ENCODE measurements around the gene RABL6. TPM values are rescaled to one million over a fixed set of nuclear protein-coding genes. Genes with fewer than 3 reads are reported as not detected.

RABL6 gene
- total RNA-seq, 2 donors from 2014 or later = 48.4 to 61.7 TPM

DNA sequence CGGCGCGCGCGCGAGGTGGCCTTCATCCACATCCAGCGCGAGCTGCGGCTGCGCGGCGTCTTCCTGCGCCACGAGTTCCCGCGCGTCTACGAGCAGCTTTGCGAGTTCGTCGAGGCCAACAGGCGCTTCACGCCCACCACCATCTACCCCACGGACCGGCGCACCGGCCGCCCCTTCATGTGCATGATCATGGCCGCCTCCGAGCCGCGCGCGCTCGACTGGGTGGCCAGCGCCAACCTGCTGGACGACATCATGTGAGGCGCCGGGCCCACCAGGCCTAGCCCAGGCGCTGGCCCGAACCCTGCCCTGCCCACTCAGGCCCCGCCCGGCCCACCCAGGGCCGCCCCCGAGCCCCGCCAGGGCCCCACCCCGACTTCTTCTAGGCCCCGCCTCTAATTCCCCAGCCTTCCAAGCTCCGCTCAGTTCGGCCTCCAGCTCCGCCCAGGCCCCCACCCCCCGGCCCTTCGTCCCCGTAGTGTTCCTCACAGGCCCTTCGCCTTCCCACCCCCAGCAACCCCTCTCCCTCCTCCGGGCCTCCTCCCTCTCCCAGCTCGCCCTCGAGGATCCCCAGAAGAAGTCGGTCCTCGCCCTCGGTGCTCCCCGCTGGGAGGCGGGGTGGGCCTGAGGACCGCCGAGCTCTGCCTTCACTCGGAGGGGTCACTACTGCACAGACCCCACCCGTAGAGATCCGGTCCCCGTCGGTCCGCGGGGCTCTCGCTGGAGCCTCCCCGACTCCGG lies 39.5 kb downstream of the RABL6 start:
- Histone ChIP-seq H3K9me3 (no peaks in the 10 kb centered on the region), H3K4me3 (peak overlapping the region; percentile 58 to 73), H3K27me3 (no peaks in the 10 kb centered on the region), H3K4me1 (peaks cover 0 to 66% of the 10 kb centered on the region in 2 donors), H3K27ac (peak overlapping the region; percentile 93 to 96), H3K36me3 (peaks cover 18% of the 10 kb centered on the region)
- no peak for DNase-seq (ENCODE audit: low spot score)
- TF ChIP-seq, protein P1, sequence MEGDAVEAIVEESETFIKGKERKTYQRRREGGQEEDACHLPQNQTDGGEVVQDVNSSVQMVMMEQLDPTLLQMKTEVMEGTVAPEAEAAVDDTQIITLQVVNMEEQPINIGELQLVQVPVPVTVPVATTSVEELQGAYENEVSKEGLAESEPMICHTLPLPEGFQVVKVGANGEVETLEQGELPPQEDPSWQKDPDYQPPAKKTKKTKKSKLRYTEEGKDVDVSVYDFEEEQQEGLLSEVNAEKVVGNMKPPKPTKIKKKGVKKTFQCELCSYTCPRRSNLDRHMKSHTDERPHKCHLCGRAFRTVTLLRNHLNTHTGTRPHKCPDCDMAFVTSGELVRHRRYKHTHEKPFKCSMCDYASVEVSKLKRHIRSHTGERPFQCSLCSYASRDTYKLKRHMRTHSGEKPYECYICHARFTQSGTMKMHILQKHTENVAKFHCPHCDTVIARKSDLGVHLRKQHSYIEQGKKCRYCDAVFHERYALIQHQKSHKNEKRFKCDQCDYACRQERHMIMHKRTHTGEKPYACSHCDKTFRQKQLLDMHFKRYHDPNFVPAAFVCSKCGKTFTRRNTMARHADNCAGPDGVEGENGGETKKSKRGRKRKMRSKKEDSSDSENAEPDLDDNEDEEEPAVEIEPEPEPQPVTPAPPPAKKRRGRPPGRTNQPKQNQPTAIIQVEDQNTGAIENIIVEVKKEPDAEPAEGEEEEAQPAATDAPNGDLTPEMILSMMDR (IDR thresholded peaks at IDR 0.05) = no peak

DNA sequence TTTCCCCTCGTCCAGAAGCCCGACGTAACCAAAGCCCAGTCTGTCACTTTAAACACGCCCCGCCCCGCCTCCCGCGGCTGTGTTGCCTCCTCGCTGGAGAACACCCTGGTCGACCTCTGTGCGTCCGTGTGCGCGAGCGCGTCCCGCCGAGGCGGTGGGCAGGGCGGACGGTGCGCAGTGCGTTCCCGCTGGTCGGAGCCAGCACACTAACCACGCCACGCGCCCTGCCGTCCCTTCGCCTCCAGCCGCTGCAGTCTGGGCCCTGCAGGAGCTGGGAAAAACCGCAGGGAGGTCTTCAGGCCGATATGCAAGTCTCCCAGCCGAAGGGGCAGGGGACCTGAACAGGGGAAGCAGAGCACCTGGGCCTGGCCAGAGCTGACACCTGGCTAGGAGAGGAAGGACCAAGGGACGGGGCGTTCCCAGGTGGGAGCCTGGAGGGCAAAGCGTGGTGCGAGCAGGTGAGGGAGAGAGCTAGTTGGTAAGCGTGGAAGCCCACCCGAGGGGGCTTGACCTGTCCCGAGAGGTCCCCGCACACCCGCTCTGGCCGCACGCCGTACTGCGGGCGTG lies 40.2 kb downstream of the RABL6 start:
- peak overlapping the region; percentile 58 to 73 for H3K4me3 ChIP-seq
- H3K4me1 ChIP-seq = peaks cover 0 to 60% of the 10 kb centered on the region in 2 donors
- H3K27me3 ChIP-seq = no peaks in the 10 kb centered on the region
- peak overlapping the region; percentile 93 to 96 for H3K27ac ChIP-seq
- DNase-seq (ENCODE audit: low spot score) = peak; percentile 94
- H3K9me3 ChIP-seq = no peaks in the 10 kb centered on the region
- TF ChIP-seq, protein P1 (IDR thresholded peaks at IDR 0.05) = no peak
- peaks cover 18% of the 10 kb centered on the region for H3K36me3 ChIP-seq

DNA sequence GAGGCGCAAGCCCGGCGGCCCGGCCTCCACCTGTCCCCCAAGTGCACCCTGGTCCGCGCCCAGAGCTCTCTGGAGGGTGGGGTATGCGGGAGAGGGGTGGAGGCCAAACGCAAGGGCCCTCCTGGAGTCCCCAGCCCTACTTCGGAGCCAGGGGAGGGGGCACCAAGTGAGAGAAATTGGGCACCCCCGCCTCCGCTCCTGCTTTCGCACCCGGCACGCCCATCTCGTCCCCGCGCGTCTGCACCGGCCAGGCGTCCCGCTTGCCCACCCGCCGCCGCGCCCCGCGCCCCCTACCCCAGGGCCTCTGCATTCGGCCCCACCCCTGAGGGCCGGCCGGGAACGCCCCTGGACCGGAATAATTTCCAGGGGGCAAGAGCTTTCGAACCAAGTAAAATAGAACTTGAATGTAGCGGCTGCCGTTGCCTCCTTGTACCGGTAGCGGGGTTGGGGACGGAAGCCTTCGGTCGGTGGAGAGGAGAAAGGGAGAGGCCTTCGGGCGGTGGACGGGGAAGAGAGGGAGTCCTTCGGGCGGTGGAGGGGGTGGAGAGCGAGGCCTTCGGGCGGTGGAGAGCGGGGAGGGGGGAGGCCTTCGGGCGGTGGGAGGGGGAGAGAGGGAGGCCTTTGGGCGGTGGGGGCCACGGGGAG lies 40.8 kb downstream of the RABL6 start:
- H3K4me3 ChIP-seq = peak overlapping the region; percentile 58 to 73
- no peak for DNase-seq (ENCODE audit: low spot score)
- H3K36me3 ChIP-seq = peaks cover 18% of the 10 kb centered on the region
- no peaks in the 10 kb centered on the region for H3K27me3 ChIP-seq
- TF ChIP-seq, protein P1 (IDR thresholded peaks at IDR 0.05) = no peak
- peaks cover 0 to 54% of the 10 kb centered on the region in 2 donors for H3K4me1 ChIP-seq
- H3K27ac ChIP-seq = peak overlapping the region; percentile 93 to 96
- no peaks in the 10 kb centered on the region for H3K9me3 ChIP-seq

DNA sequence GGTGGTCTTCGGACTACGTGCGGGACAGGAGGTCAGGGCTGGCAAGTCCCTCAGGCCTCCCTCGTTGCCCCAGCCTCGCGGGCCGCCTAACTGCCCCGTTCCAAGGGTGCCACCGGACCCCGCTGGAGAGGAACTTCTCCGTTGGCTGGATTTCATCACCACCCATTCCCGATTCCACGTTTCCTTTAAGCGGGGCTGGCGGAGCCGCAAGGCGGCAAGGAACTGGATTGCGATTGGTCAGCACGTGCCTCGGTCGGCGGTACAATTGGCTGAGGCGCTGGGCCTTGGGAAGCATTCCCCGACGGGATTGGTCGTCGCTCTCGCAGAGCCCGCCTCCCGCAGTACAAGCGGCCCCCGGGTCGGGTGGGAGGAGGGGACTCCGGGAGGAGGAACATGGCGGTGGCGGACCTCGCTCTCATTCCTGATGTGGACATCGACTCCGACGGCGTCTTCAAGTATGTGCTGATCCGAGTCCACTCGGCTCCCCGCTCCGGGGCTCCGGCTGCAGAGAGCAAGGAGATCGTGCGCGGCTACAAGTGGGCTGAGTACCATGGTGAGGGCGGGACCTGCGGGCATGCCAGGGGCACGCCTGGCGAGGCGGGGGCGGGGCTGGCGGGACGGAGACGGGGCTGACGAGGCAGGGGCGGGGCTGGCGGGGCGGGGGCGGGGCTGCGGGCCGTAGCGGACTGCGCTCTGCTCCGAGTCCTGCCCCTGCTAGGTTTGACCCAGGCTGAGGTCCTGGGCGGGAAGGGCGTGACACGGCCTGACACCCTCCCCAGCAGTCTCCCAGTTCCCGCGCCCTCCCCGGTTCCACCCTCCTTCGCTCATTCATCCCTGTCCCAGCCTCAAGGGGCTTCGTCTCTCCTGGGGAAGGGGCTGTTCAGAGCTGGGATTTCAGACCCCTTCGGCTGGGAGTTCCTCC lies 41.6 kb downstream of the RABL6 start, which contains the start of gene PHPT1:
PHPT1 (plus strand) TSS at position 372 of the 922 bp plus-strand sequence; CDS start at position 394, 22 bp downstream.
- Histone ChIP-seq H3K36me3 (peaks cover 18% of the 10 kb centered on the region), H3K27me3 (no peaks in the 10 kb centered on the region), H3K4me3 (peak within 1 kb of the TSS; percentile 58 to 73), H3K27ac (peak within 1 kb of the TSS; percentile 93 to 96), H3K4me1 (peaks cover 0 to 46% of the 10 kb centered on the region in 2 donors), H3K9me3 (no peaks in the 10 kb centered on the region)
- TF ChIP-seq, protein P1 (IDR thresholded peaks at IDR 0.05) = no peak
- peak; percentile 99 for DNase-seq (ENCODE audit: low spot score)

All from right atrium auricular region (tissue), 2 donors.